Ovary (tissue), 9 donors: ENCODE measurements around the gene TRIM26. TPM values are rescaled to one million over a fixed set of nuclear protein-coding genes. Genes with fewer than 3 reads are reported as not detected.

ENCODE experiments used
- DNase-seq, 5 donors: peaks; one replicate each; pipeline ENCODE4 v3.0.0-alpha.2; 2019 to 2020
- H3K27ac ChIP-seq, 2 donors: fragments of 200-600 bp; one replicate each; pipeline versions ENCODE4 v1.5.1 to v1.8.0; 2019 to 2022
- H3K27me3 ChIP-seq: fragments of 200-600 bp; one replicate; pipeline ENCODE4 v1.8.0; 2022
- H3K36me3 ChIP-seq: fragments of 200-600 bp; sonication (generic); one replicate; pipeline ENCODE4 v1.5.1; 2019
- H3K4me1 ChIP-seq: one replicate; pipeline ENCODE4 v1.8.1; 2013; ENCODE audit warnings: mild to moderate bottlenecking, moderate library complexity; ENCODE audit not compliant: insufficient read depth
- H3K4me3 ChIP-seq: fragments of 200-600 bp; sonication (generic); one replicate; pipeline ENCODE4 v1.5.1; 2017
- H3K9me3 ChIP-seq, 2 donors: fragments of 200-600 bp in 1 of 2; sonication (generic) in 1 of 2; one replicate each; pipeline versions ENCODE4 v1.5.1 to v1.8.1; 2013 to 2019; ENCODE audit warnings: mild to moderate bottlenecking in 1 of 2, moderate library complexity in 1 of 2
- CTCF ChIP-seq, 3 donors: fragments of 450-650 bp in 2 of 3; fragments of 200-600 bp in 1 of 3; IDR thresholded peaks; one replicate each; pipeline versions ENCODE4 v1.5.1 to v1.8.0; 2016 to 2022; ENCODE audit warnings: antibody characterized with exemption in 3 of 3, mild to moderate bottlenecking in 1 of 3
- EP300 ChIP-seq: sonication (generic); formaldehyde crosslinking; IDR thresholded peaks from one replicate; pipeline ENCODE4 v1.6.1; 2017; ENCODE audit warnings: antibody characterized with exemption
- POLR2A ChIP-seq: fragments of 450-650 bp; IDR thresholded peaks from one replicate; pipeline ENCODE4 v1.6.1; 2017; ENCODE audit warnings: antibody characterized with exemption, mild to moderate bottlenecking, moderate library complexity
- WGBS, 3 donors: extraction: QIAGEN DNeasy Blood & Tissue Kit in 1 of 3; methylation state at CpG; one replicate each; pipeline versions ENCODE4 v1.1.5 to v1.1.7; 2013 to 2017; 5-methylcytosine and 5-hydroxymethylcytosine counted together
- intact Hi-C, 4 donors: fragments of 100-400 bp; cut with DNase I; formaldehyde crosslinking; loops; one replicate each; pipeline versions ENCODE4 v1.11.0 to v1.15.1; 2022 to 2023
- polyA plus RNA-seq, 2 donors: library from polyadenylated mRNA; stranded (reverse); fragments of 200-250 nt in 1 of 2; fragments of 350-450 nt in 1 of 2; fragmentation: Illumina TruSeq in 1 of 2; extraction: RNeasy Lipid Tissue Mini Kit (QIAGEN cat#74804) in 1 of 2; gene quantifications; one replicate each; pipeline ENCODE4 v1.2.3, GENCODE V29; 2013 to 2014
- total RNA-seq, 7 donors: library from RNA; depleted of rRNA in 2 of 7; stranded (reverse); fragments of >200 nt in 2 of 7; fragmentation: NEBNext Ultra II Directional in 3 of 7; extraction: Animal tissue kit (Norgen Biotek cat#: 25700) in 3 of 7; gene quantifications; one replicate each; pipeline versions ENCODE4 v1.1.0 to v1.2.4, GENCODE V29; 2016 to 2023
- donor health status: DM: no; HTN: no; CAD: no; lungs with moderate emphysema.
- donor health status: DM: no; HTN: no; CAD: no.
- donor health status: Bipolar disorder and iron deficiency.
- donor health status: DM: yes; HTN: yes; CAD: no.
- donor health status: DM: no; HTN: no; CAD: no.
- donor health status: DM: yes; HTN: yes; CAD: no.

TRIM26 gene
- total and polyA plus RNA-seq, 9 donors, result 15.3 to 35.8 (median 29.0) TPM

- no peak for DNase-seq
Observed at GRCh38 chr6:30160785-30161531, 52.2 kb downstream of the TRIM26 start, which contains the start of gene TRIM10. Gene TRIM10, minus strand, starts transcription at chr6:30161211. Its CDS starts 353 bp downstream, at chr6:30160858.

GRCh38 chr6:30160008-30160784 is 53.0 kb downstream of the TRIM26 start:
- intact Hi-C loops, result loop anchor here in 1 of 4 donors (5.0 kb wide), 1 partner anchor 1588 kb away; no protein-coding TSS in a partner anchor
- 79 to 84% (median 79%) methylated on average over 17 of the region's 17 CpGs for WGBS, 3 donors
- Histone ChIP-seq H3K27ac (no peak overlapping the region), H3K36me3 (no peaks in the 10 kb centered on the region), H3K4me3 (no peak overlapping the region), H3K27me3 (no peaks in the 10 kb centered on the region), H3K9me3 (no peaks in the 10 kb centered on the region), H3K4me1 (no peaks in the 10 kb centered on the region)
- DNase-seq, result no peak
- TF ChIP-seq EP300 (no peak), POLR2A (no peak), CTCF (IDR thresholded peaks at IDR 0.05) (no peak)

More at GRCh38 chr6:30160785-30161531, 52.2 kb downstream of the TRIM26 start, which contains the start of gene TRIM10:
- intact Hi-C loops, result loop anchor here in 1 of 4 donors (5.0 kb wide), 1 partner anchor 1589 kb away; no protein-coding TSS in a partner anchor
- H3K9me3 ChIP-seq, result no peaks in the 10 kb centered on the region
- no peak for TF ChIP-seq EP300
- TF ChIP-seq POLR2A, result no peak
- no peak for TF ChIP-seq CTCF (IDR thresholded peaks at IDR 0.05)
- H3K4me1 ChIP-seq, result no peaks in the 10 kb centered on the region
- WGBS, 3 donors, result 62 to 70% (median 70%) methylated on average over 4 of the region's 4 CpGs
- H3K27ac ChIP-seq, result no peak within 1 kb of the TSS
- no peaks in the 10 kb centered on the region for H3K36me3 ChIP-seq
- H3K27me3 ChIP-seq, result no peaks in the 10 kb centered on the region
- H3K4me3 ChIP-seq, result no peak within 1 kb of the TSS

GRCh38 chr6:30158475-30159040 is 54.6 kb downstream of the TRIM26 start:
- Histone ChIP-seq H3K4me3 (no peak overlapping the region), H3K4me1 (no peaks in the 10 kb centered on the region), H3K27ac (no peak overlapping the region), H3K36me3 (no peaks in the 10 kb centered on the region), H3K9me3 (no peaks in the 10 kb centered on the region), H3K27me3 (no peaks in the 10 kb centered on the region)
- intact Hi-C loops, result no loop called here
- WGBS, 3 donors, result 55 to 66% (median 63%) methylated on average over 3 of the region's 3 CpGs
- no peak for DNase-seq
- no peak for TF ChIP-seq POLR2A
- no peak for TF ChIP-seq EP300

GRCh38 chr6:30157999-30158398 is 55.2 kb downstream of the TRIM26 start:
- TF ChIP-seq POLR2A, result no peak
- no peak for TF ChIP-seq EP300
- TF ChIP-seq CTCF (IDR thresholded peaks at IDR 0.05), result no peak
- no peaks in the 10 kb centered on the region for H3K4me1 ChIP-seq
- 82 to 84% (median 83%) methylated on average over 2 of the region's 2 CpGs for WGBS, 3 donors
- DNase-seq, result no peak
- intact Hi-C loops, result no loop called here
- H3K36me3 ChIP-seq, result no peaks in the 10 kb centered on the region
- H3K27ac ChIP-seq, result no peak overlapping the region
- H3K4me3 ChIP-seq, result no peak overlapping the region
- H3K27me3 ChIP-seq, result no peaks in the 10 kb centered on the region
- H3K9me3 ChIP-seq, result no peaks in the 10 kb centered on the region
